Measurements from ENCODE around the gene TMEM178A.

Gene TMEM178A

GRCh38 chr2:39682066-39682692, 16.5 kb downstream of the TMEM178A start:
- H3K4me2 ChIP-seq (ENCODE audit: low read length) = no peak overlapping the region
- no peak overlapping the region for H2BK120ac ChIP-seq (ENCODE audit: insufficient read depth, low read length, poor library complexity)
- no peak overlapping the region for H4K91ac ChIP-seq (ENCODE audit: low read depth, low read length)
- H2AK5ac ChIP-seq (ENCODE audit: low read length) = no peak overlapping the region
- no peak overlapping the region for H3K18ac ChIP-seq (ENCODE audit: low read length)
- no peak overlapping the region for H2AFZ ChIP-seq (ENCODE audit: insufficient read depth, low read length, poor library complexity)
- H4K8ac ChIP-seq (ENCODE audit: low read depth, low read length) = no peak overlapping the region
- H3K9me3 ChIP-seq (ENCODE audit: insufficient read depth, low read depth, low read length) = no peaks in the 10 kb centered on the region
- H3K9ac ChIP-seq (ENCODE audit: low read length) = no peak overlapping the region
- no peak overlapping the region for H3K4me3 ChIP-seq (ENCODE audit: low read depth, low read length)
- H2BK12ac ChIP-seq (ENCODE audit: low read length) = no peak overlapping the region
- H3K4ac ChIP-seq (ENCODE audit: low read depth, low read length) = no peak overlapping the region
- no CpG with 5 or more reads among the region's 2 CpGs for WGBS (ENCODE audit: extremely low coverage, insufficient coverage, insufficient read length)
- H3K27ac ChIP-seq (ENCODE audit: low read depth, low read length) = no peak overlapping the region
- no peaks in the 10 kb centered on the region for H3K36me3 ChIP-seq (ENCODE audit: control insufficient read depth in 1 of 2, insufficient read depth in 2 of 2, low read length in 2 of 2)
- no peak overlapping the region for H3K14ac ChIP-seq (ENCODE audit: low read length)
- no peaks in the 10 kb centered on the region for H3K79me2 ChIP-seq (ENCODE audit: control insufficient read depth, insufficient read depth, low read length, poor library complexity)
- peaks cover 0 to 2% of the 10 kb centered on the region in 2 experiments for H3K4me1 ChIP-seq (ENCODE audit: control insufficient read depth in 1 of 2, insufficient read depth in 2 of 2, low read length in 2 of 2)
- no peaks in the 10 kb centered on the region for H3K79me1 ChIP-seq (ENCODE audit: low read length)
- H4K12ac ChIP-seq (ENCODE audit: low read depth, low read length) = no peak overlapping the region
- no peak overlapping the region for H2BK5ac ChIP-seq (ENCODE audit: low read depth, low read length, poor library complexity)
- no peak overlapping the region for H3K23ac ChIP-seq (ENCODE audit: low read length)
- peak in 1 of 2 donors; percentile 38 for DNase-seq
- no peaks in the 10 kb centered on the region for H3K27me3 ChIP-seq (ENCODE audit: insufficient read depth, low read length)

GRCh38 chr2:39683022-39683699, 17.4 kb downstream of the TMEM178A start:
- Histone ChIP-seq H3K4me3 (ENCODE audit: low read depth, low read length) (no peak overlapping the region), H3K9me3 (ENCODE audit: insufficient read depth, low read depth, low read length) (no peaks in the 10 kb centered on the region), H3K18ac (ENCODE audit: low read length) (no peak overlapping the region), H3K27me3 (ENCODE audit: insufficient read depth, low read length) (no peaks in the 10 kb centered on the region), H4K91ac (ENCODE audit: low read depth, low read length) (no peak overlapping the region), H4K12ac (ENCODE audit: low read depth, low read length) (no peak overlapping the region), H3K79me2 (ENCODE audit: control insufficient read depth, insufficient read depth, low read length, poor library complexity) (no peaks in the 10 kb centered on the region), H3K4me1 (ENCODE audit: control insufficient read depth in 1 of 2, insufficient read depth in 2 of 2, low read length in 2 of 2) (peaks cover 0 to 2% of the 10 kb centered on the region in 2 experiments), H3K79me1 (ENCODE audit: low read length) (no peaks in the 10 kb centered on the region), H2BK120ac (ENCODE audit: insufficient read depth, low read length, poor library complexity) (no peak overlapping the region), H2AK5ac (ENCODE audit: low read length) (no peak overlapping the region), H3K4me2 (ENCODE audit: low read length) (no peak overlapping the region), H3K36me3 (ENCODE audit: control insufficient read depth in 1 of 2, insufficient read depth in 2 of 2, low read length in 2 of 2) (no peaks in the 10 kb centered on the region), H3K9ac (ENCODE audit: low read length) (no peak overlapping the region), H3K27ac (ENCODE audit: low read depth, low read length) (no peak overlapping the region), H3K23ac (ENCODE audit: low read length) (no peak overlapping the region), H2BK12ac (ENCODE audit: low read length) (no peak overlapping the region), H3K14ac (ENCODE audit: low read length) (no peak overlapping the region), H2BK5ac (ENCODE audit: low read depth, low read length, poor library complexity) (no peak overlapping the region), H4K8ac (ENCODE audit: low read depth, low read length) (no peak overlapping the region), H2AFZ (ENCODE audit: insufficient read depth, low read length, poor library complexity) (no peak overlapping the region), H3K4ac (ENCODE audit: low read depth, low read length) (no peak overlapping the region)
- DNase-seq = no peak
- no CpG with 5 or more reads among the region's 9 CpGs for WGBS (ENCODE audit: extremely low coverage, insufficient coverage, insufficient read length)

- H3K18ac ChIP-seq (ENCODE audit: low read length) = no peak overlapping the region
- H3K14ac ChIP-seq (ENCODE audit: low read length) = no peak overlapping the region
- WGBS (ENCODE audit: extremely low coverage, insufficient coverage, insufficient read length) = no CpG with 5 or more reads among the region's 5 CpGs
- no peak for DNase-seq
- H2AK5ac ChIP-seq (ENCODE audit: low read length) = no peak overlapping the region
- H3K36me3 ChIP-seq (ENCODE audit: control insufficient read depth in 1 of 2, insufficient read depth in 2 of 2, low read length in 2 of 2) = no peaks in the 10 kb centered on the region
- no peak overlapping the region for H3K9ac ChIP-seq (ENCODE audit: low read length)
- H3K4me2 ChIP-seq (ENCODE audit: low read length) = no peak overlapping the region
- no peak overlapping the region for H2BK5ac ChIP-seq (ENCODE audit: low read depth, low read length, poor library complexity)
- no peak overlapping the region for H3K4me3 ChIP-seq (ENCODE audit: low read depth, low read length)
- H4K91ac ChIP-seq (ENCODE audit: low read depth, low read length) = no peak overlapping the region
- no peaks in the 10 kb centered on the region for H3K79me2 ChIP-seq (ENCODE audit: control insufficient read depth, insufficient read depth, low read length, poor library complexity)
- no peak overlapping the region for H3K4ac ChIP-seq (ENCODE audit: low read depth, low read length)
- H2AFZ ChIP-seq (ENCODE audit: insufficient read depth, low read length, poor library complexity) = no peak overlapping the region
- no peak overlapping the region for H2BK120ac ChIP-seq (ENCODE audit: insufficient read depth, low read length, poor library complexity)
- no peak overlapping the region for H3K27ac ChIP-seq (ENCODE audit: low read depth, low read length)
- no peak overlapping the region for H4K12ac ChIP-seq (ENCODE audit: low read depth, low read length)
- H3K23ac ChIP-seq (ENCODE audit: low read length) = no peak overlapping the region
- H3K9me3 ChIP-seq (ENCODE audit: insufficient read depth, low read depth, low read length) = no peaks in the 10 kb centered on the region
- H3K4me1 ChIP-seq (ENCODE audit: control insufficient read depth in 1 of 2, insufficient read depth in 2 of 2, low read length in 2 of 2) = peaks cover 0 to 2% of the 10 kb centered on the region in 2 experiments
- no peak overlapping the region for H4K8ac ChIP-seq (ENCODE audit: low read depth, low read length)
- no peaks in the 10 kb centered on the region for H3K27me3 ChIP-seq (ENCODE audit: insufficient read depth, low read length)
- H3K79me1 ChIP-seq (ENCODE audit: low read length) = no peaks in the 10 kb centered on the region
- no peak overlapping the region for H2BK12ac ChIP-seq (ENCODE audit: low read length)
Measured at GRCh38 chr2:39684464-39684863, 18.7 kb downstream of the TMEM178A start.

- no peak overlapping the region for H2BK120ac ChIP-seq (ENCODE audit: insufficient read depth, low read length, poor library complexity)
- H3K4me3 ChIP-seq (ENCODE audit: low read depth, low read length) = no peak overlapping the region
- no peak overlapping the region for H3K14ac ChIP-seq (ENCODE audit: low read length)
- no peak overlapping the region for H3K4ac ChIP-seq (ENCODE audit: low read depth, low read length)
- no peak overlapping the region for H3K23ac ChIP-seq (ENCODE audit: low read length)
- H3K4me2 ChIP-seq (ENCODE audit: low read length) = no peak overlapping the region
- no peak overlapping the region for H4K91ac ChIP-seq (ENCODE audit: low read depth, low read length)
- DNase-seq = no peak
- H3K9ac ChIP-seq (ENCODE audit: low read length) = no peak overlapping the region
- no peak overlapping the region for H2AK5ac ChIP-seq (ENCODE audit: low read length)
- no peaks in the 10 kb centered on the region for H3K27me3 ChIP-seq (ENCODE audit: insufficient read depth, low read length)
- peaks cover 0 to 2% of the 10 kb centered on the region in 2 experiments for H3K4me1 ChIP-seq (ENCODE audit: control insufficient read depth in 1 of 2, insufficient read depth in 2 of 2, low read length in 2 of 2)
- no peak overlapping the region for H2AFZ ChIP-seq (ENCODE audit: insufficient read depth, low read length, poor library complexity)
- H3K27ac ChIP-seq (ENCODE audit: low read depth, low read length) = no peak overlapping the region
- H3K79me1 ChIP-seq (ENCODE audit: low read length) = no peaks in the 10 kb centered on the region
- no peaks in the 10 kb centered on the region for H3K36me3 ChIP-seq (ENCODE audit: control insufficient read depth in 1 of 2, insufficient read depth in 2 of 2, low read length in 2 of 2)
- no peak overlapping the region for H2BK12ac ChIP-seq (ENCODE audit: low read length)
- H4K8ac ChIP-seq (ENCODE audit: low read depth, low read length) = no peak overlapping the region
- H3K9me3 ChIP-seq (ENCODE audit: insufficient read depth, low read depth, low read length) = peaks cover 2% of the 10 kb centered on the region
- no CpG with 5 or more reads among the region's 1 CpG for WGBS (ENCODE audit: extremely low coverage, insufficient coverage, insufficient read length)
- H3K18ac ChIP-seq (ENCODE audit: low read length) = no peak overlapping the region
- no peak overlapping the region for H4K12ac ChIP-seq (ENCODE audit: low read depth, low read length)
- no peaks in the 10 kb centered on the region for H3K79me2 ChIP-seq (ENCODE audit: control insufficient read depth, insufficient read depth, low read length, poor library complexity)
- H2BK5ac ChIP-seq (ENCODE audit: low read depth, low read length, poor library complexity) = no peak overlapping the region
Measured at GRCh38 chr2:39685126-39685525, 19.4 kb downstream of the TMEM178A start.
